Measurements from ENCODE around the gene PTPN4.

DNA sequence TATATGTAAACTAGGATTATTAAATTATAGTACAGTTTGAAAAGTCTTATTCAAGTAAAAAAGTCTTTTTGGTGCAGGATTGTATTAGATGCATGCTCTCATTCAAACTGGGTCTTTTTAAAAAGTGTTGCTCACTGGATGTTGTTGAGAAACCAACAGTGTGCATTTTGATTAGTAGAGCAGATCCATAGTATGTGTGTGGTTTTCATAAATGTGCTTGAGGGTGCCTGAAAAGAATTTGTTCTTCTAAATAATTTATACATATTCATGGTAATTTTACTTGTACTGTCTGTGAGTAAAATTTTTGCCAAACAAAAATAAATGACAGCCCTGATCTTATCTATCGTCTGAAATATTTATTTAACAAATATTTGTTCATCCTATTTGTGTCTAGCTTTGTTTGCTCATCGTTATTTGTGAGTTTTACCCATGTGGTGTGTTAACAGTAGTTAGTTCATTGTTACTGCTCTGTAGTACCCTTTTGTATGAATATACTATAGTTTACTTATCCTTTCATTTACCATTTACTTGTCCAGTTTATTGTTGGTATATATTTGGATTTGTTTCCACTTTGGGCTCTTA lies 50.4 kb downstream of the PTPN4 start:
- TF ChIP-seq POLR2A (IDR thresholded peaks at IDR 0.05; ENCODE audit: low read length) (no peak), GATA1 (IDR thresholded peaks at IDR 0.05; ENCODE audit: low read depth, low read length) (no peak)

Data from erythroblast (primary cell).